Erythroblast (primary cell): ENCODE measurements around the gene STPG4.

Experiments used
- GATA1 ChIP-seq: IDR thresholded peaks from 2 replicates; pipeline ENCODE4 v1.6.1; 2011; ENCODE audit warnings: low read depth, mild to moderate bottlenecking, control low read depth, low read length, moderate library complexity
- POLR2A ChIP-seq: IDR thresholded peaks from 2 replicates; pipeline ENCODE4 v1.6.1; 2011; ENCODE audit warnings: mild to moderate bottlenecking, low read length

DNA sequence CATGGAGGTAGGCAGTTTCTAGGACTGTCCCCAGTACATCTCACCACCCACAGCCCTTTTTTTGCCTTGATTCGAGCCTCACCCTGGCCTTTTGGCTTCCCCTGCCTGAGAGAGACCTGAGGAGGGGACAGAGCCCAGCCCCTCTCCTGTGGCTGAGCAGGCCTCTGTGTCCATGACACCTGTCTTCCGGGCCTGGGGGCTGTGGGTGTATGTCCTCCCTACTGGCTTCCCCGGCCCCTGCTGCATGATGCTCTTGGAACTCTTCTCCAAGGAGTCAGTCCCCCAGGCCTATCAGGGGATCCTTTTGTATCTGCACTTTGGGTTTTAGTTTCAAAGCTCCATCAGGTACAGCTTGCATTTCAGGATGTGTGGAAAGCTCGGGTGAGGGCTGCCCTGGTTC, 80.4 kb downstream of the STPG4 start:
- no peak for TF ChIP-seq POLR2A
- TF ChIP-seq GATA1, result no peak
